Stomach (tissue), 4 donors: Measurements from ENCODE around the gene SIRT4.

Experiments used
- CTCF ChIP-seq, 7 experiments: fragments of 450-650 bp in 4 of 7; fragments of 200-600 bp in 3 of 7; sonication (generic) in 3 of 7; IDR thresholded peaks; one replicate each; pipeline ENCODE4 v1.5.1; 2016 to 2019; ENCODE audit warnings: antibody characterized with exemption in 7 of 7, control low read depth in 2 of 7, mild to moderate bottlenecking in 1 of 7
- EP300 ChIP-seq: sonication (generic); formaldehyde crosslinking; IDR thresholded peaks from one replicate; pipeline ENCODE4 v1.6.1; 2017; ENCODE audit warnings: antibody characterized with exemption
- POLR2A ChIP-seq, 4 donors: fragments of 450-650 bp; IDR thresholded peaks; one replicate each; pipeline ENCODE4 v1.6.1; 2016; ENCODE audit warnings: antibody characterized with exemption in 4 of 4, control low read depth in 2 of 4, mild to moderate bottlenecking in 1 of 4, moderate library complexity in 1 of 4

DNA sequence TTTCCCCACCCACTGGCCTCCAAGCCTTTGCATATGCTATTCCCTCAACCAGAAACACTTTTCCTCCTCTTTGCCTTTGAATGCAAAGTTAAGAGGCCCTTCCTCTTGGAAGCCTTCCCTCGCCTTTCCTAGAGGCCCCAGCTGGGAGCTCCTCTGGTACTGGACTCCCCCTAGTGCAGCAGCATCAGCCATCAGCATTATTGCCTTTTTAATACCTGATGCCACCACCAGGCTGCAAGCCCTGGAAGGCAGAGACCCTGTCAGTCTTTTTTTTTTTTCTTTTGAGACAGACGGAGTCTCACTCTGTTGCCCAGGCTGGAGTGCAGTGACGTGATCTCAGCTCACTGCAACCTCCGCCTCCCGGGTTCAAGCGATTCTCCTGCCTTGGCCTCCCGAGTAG lies 44.6 kb downstream of the SIRT4 start:
- no peak for TF ChIP-seq CTCF (IDR thresholded peaks at IDR 0.05)
- no peak for TF ChIP-seq POLR2A (IDR thresholded peaks at IDR 0.05)
- no peak for TF ChIP-seq EP300
